ENCODE measurements around the gene LRRC71.

LRRC71 gene

DNA sequence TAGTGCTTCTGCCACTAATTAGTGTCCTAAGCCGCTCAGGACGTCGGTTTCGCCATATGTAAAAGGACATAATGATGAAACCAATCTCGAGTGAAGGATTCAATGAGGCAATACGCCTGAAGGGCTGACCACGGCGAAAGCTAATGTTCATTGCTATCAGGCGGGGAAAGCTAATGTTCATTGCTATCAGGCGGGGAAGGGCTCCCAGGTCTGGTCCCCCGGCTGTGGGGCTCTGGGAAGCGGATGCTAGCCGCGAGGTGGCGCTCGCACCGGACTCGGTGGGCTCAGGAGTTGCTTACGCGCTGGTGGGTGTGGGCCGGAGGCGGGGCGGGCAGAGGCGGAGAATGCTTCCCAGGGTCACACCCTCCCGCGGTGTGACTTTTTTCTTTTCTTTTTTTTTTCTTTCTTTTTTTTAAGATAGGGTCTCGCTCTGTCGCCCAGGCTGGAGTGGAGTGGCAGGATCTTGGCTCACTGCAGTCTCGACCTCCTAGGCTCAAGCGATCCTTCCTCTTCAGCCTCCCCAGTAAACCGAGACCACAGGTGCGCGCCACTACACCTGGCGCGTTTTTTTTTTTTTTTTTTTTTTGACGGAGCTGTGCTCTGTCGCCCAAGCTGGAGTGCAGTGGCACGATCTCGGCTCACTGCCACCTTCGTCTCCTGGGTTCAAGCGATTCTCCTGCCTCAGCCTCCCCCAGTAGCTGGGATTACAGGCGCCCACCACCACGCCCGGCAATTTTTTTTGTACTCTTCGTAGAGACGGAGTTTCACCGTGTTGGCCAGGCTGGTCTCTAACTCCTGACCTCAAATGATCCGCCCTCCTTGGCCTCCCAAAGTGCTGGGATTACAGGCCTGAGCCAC lies 28.0 kb upstream of the LRRC71 start:
- DNase-seq, result peak; percentile 86 to 88

DNA sequence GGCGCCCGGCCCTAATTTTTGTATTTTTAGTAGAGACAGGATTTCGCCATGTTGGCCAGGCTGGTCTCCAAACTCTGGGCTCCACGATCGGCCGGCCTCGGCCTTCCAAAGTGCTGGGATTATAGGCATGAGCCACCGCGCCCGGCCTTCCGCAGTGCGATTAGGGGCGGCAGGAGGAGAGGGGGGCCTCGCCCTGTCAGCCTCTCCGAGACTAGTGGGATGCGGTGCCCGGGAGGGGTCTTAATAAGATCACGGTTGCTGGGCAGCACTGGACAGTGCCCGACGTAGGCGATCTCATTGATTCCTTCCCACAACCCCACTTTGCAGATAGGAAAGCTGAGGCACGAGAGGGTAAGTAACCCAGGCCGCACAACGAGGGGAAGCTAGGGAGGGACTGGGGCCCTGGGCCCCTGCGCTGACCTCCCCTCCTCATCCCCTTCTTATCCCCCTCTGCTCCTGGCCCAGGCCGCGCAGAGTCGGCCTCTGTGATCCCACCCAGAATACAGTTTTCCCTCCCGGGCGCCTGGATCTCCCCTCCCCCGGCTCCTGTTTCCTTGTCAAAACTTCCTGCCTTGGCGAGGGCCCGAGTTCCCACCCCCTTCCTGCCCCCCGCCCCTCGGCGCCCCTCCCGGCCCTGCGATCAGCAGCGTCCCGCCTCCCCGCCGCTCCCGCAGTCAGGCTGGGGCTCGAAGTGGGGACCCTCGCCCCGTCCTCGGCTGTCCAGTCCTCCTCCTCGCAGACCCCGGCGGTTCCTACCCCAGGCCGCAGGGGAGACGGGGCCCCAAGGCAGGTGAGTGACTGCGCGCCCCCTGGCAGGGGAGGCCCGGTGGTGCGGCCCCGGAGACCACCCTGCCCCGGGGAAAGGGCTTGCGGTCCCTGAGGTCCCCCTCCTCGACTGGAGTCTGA lies 27.1 kb upstream of the LRRC71 start, which contains the start of gene PEAR1:
TSS of gene PEAR1 (plus strand) at position 671 of the 906 bp plus-strand sequence. CDS start 10,209 bp downstream, outside the sequence.
- DNase-seq, result no peak

DNA sequence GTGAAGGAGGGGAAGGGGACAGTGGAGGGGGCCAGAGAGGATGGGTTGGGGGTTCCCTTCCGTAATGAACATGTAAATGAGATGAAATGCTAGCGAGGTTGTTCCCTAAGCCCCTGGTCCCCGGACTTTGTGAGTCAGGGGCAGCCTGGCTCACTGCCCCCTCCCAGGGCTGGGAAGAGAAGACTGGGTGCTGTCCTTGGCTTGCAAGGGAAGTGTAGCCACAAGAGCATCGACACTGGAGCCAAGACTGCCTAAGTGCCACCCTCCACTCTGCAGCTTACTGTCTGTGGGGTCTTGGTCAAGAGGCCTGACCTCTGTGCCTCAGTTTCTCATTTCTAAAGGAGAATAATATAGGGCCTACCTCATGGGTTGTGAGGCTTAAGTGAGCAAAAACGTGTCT lies 26.4 kb upstream of the LRRC71 start:
- DNase-seq, result no peak

DNA sequence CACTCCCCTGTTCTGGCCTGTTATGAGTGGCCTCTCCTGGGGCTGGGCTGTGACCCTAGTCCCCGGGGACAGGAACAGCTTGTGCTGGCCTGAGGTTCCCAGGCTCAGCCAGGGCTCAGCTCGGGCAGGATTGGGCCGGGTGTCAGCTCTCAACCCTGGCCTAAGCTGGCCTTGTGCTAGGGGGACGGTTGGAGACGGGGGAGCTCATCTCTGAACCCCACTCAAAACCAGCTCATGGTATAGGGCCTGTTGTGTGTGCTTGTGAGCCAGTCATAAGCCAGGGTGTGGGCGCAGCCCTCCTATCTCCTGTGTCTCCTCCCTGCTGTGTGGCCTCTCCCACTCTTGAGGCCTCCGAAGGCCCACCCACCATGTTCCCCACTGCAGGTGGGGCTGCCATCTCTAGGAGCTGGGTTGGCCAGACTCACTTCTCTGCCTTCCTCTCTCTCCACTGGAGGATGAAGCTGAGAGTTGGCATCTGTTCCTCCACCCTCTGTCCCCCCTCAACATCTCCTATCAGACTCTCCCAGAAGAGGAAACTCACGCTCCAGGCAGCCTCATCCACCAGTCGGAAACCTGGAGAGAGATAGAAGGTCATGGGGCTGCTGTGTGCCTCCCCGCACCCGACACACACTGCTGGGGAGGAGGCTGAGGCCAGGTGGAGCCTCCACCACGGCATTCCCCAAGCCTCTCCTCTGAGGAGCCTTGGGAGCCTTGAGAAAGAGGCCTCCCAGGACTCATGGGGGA lies 25.5 kb upstream of the LRRC71 start:
- DNase-seq, result no peak

DNA sequence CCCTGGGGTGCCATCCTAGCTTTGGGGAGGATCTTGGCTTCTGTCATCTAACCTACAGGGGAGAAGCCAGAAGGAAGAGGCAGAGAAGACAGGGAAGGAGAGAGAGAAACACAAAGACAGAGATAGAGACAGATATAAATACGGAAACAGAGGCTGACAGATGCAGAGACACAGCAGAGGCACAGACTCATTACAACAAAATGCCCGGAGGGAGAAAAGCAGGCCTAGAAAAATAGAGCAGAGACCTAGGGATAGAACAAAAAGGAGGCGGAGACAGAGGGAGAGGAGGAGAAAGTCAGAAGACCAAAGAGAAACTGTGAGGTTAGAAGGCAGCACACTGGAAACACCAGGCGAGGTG lies 25.0 kb upstream of the LRRC71 start:
- DNase-seq, result no peak

DNA sequence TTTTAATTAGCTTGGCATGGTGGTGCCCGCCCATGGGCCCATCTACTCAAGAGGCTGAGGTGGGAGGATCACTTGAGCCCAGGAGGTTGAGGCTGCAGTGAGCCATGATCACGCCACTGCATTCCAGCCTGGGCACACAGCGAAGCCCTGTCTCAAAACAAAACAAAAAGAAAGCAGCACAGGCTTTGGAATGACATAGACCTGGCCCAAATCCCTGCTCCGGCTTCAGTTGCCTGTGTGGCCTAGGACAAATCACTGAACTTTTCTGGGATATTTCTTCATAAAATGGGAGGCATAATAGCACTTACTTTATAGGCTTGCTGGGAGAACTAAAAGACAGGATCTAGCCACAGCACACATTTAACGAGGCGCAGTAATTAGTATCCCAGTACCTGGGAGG lies 24.5 kb upstream of the LRRC71 start:
- no peak for DNase-seq

DNA sequence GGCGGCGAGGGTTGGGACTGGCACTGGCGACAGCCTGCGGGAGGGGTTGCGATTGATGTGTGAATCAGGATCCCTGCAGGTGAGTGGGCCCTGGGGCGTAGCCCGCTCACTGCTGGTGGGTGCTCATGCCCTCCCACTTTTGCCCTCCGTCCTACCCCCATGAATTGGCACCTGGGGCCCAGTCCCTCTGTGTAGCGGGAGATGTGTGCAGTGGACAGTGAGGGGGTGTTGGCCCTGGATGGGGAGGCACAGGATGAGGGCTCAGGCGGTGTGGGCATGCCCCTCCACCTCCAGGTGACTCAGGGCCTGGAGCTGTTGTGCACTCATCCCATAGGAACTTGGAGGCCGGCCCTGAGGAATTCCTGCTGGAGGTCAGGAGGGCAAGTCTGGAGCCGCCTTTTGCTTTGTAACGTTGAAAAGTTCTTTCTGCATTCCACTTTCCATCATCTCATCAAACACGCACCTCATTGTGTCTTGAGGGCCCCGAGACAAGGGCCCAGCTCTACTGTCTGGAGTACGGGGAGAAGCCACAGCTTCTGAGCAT lies 23.9 kb upstream of the LRRC71 start:
- no peak for DNase-seq

DNA sequence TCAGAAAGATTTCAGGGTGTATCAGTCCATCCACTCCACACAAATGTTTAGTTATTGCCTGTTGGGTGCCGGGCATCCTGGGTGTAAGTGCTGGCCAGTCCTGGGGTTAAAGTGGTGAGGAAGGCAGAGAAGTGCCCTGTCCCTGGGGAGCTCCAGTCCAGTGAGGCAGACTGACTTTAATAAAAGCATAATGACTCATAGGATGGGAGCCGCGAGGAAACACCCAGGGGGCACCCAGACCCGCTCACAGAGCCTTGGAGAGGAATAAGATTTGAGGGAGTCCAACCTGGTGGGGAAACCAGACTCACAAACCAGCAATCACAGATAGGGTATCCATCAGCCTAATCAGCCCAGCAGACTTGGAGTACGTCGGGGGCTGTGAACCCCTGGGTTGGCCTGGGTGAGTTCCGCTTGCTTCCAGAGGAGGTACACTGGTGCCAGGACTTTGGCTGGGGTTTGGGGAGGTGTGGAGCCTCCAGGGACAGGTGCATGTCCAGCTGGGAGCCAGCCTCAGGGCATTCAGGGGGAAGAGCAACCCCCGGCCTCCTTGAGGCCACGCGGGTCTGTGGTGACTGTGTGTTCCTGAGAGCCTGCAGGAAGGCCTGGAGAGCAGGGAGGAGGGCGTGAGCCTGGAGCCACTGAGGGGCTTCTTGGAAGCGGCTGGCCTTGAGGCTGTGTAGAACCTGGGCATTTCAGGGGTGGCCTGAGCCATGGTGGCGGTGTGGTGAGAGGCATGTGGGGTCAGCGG lies 23.2 kb upstream of the LRRC71 start:
- no peak for DNase-seq

DNA sequence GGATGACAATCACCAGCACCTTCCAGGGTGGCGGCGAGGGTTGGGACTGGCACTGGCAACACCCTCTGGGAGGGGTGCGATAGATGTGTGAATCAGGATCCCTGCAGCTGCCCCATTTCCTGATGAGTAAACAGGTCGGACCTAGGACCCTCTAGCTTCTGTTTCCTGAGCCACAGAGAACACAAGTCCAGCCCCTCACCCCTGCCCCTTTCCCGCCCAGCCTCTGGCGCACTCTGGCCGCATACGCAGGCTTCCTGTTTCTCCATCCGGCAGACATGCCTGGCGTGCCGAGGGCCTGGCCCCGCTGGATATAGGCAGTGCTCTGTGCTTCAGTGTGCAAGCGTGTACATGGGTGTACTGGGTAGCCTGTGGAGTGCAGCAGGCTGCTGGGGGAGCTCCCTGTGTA lies 22.3 kb upstream of the LRRC71 start:
- no peak for DNase-seq

DNA sequence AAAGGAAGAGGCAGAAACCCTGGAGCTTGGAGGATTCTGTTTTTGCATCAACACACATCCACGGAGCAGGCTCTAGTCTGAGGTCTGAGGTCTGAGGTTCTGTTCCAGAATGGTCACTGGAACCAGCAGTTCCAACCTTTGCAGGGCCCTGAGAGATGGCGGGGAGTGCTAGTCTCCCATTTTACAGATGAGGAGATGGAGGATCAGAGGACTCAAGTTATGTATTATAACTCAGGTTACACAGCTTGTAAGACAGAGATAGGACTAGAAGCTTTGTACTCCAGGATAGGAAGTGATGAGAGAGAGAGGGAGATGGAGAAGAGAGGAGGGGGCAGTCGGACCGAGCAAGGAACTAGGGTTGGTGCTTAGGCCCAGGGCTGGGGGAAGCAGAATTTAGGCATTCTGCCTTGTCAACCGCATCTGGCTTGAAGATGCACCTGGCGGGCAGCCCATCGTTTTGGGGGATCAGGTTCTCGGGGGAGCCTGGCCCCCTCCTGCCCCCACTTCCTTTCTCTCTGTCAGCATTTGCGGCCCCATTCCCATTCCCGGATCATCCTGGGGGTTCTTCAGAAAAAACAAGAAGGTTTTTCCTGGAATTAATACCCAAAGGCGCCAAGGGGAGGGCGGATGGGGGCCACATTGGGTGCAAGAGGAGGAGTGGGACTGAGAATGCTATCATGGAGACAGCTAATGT lies 21.3 kb upstream of the LRRC71 start:
- DNase-seq, result no peak

DNA sequence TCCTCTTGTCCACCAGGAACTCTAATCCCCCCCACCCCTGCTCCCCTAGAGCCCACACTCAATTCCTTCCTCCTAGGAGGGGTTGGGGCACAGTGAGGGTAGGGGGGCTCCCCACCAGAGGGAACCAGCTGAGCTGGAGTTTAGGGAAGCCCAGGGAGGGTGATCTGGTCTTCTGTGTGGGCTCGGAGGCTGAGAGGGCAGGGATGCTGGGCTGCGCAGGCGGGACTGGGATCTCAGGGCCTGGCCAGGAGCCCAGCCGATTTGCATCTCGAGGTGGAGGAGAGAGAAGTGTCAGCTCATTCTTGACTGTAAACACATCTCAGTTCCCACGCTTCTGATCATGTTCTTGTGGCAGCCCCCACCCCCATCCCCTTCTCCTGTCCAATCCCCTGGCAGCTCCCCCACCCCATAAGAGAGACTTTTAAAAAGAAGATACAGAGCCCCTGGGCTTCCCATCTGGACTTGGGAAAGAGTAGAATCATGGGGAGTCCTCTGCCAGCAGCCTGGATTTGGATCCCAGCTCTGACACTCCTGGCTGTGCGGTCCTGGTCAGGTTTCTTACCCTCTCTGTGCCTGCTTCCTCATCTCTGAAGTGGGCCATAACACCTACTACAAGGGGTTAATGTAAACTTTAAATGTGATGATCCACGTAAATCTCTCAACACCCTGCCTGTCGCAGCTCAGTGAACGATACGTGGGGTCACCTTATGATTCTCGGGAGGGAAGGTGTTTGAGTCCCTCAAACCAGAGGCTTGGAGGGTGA lies 20.3 kb upstream of the LRRC71 start:
- DNase-seq, result no peak

DNA sequence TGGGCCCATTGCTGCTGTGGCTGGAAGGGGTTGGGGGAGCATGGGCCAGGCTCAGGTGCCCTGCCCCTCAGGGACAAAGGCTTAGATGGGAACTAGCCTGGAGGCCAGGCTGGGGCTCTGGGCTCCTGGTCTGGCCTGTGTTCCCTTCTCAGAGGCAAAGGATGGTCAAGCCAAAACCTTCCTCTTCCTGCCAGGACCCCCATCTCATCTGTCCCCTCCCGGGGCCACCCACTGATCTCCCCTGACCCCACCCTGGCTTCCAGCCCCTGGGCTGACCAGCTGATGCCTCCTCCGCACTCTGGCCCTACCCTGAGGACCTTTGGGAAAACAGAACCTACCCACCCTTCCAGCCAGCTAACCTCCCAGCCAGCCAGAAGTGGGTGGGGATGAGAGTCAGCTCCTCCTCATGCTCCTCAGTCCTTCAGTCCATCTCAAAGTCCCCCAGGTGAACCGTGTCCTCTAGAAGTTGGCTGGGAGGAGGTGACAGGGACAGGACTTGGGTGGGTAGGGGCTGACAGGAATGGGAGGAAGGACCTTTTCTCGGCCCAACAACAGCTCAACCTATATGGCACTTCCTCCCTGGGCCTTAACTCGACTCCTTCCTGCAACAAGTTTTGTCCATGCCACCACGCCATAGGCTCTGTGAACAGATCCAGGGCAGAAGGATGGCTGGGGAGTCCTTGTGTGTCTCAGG lies 19.4 kb upstream of the LRRC71 start:
- DNase-seq, result no peak

DNA sequence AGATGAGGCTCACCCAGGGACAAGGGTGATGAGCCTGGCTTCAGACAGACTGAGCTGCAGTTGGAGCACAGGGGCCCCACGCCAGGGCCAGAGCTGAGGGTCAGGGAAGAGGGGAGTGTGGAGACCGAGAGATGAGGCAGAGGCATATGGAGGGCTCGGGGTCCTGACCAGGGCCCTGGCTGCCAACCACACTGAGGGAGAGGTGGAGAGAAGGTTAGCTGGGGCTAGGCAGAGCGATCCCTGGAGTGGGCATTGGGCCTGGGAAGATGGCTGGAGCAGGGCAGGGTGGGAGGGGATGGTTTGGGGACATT lies 18.9 kb upstream of the LRRC71 start:
- no peak for DNase-seq

DNA sequence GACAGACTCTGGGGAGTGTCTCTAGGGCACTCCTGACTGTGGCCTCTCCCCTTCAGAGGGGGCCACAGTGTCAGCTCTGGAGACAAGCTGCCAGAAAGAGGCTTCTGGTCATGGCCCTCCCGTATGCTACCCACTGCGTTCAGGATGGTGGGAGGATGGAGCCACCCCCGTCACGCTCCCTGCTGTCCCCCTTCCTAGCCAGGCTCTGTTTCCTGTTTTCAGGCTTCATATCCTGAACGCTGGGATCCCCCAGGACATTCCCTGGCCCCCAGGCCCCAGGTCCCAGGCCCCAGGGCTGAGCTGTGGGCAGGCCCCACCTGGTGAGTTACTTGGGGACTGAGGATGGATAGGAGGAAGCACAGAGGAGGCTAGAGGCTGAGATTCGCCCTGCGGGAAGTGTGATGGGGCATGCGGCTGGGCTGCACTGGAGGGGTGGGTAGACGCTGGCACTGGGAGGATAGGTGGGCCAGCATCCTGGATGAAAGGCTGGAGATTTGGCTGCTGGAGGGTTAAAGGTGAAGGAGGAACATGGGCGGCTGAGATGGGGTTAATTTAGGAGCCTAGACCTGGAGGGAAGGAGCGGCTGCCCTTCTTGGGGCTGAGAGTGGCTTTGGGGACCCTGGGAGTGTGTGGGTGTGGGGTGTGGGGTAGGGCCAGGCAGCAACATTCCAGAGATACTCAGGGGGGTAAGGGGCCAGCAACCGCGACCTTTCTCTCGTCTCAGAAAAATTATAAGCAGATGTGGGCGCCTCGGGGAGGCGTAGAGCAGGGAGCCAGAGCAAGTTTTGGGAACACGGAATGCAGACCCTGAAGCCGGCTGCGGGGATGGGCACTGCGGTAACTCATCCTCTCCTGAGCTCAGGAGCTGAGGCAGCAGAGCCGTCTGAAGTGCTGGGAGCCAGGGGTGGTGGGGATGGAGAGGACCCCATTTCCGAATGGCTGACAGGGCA lies 18.2 kb upstream of the LRRC71 start:
- DNase-seq, result no peak

DNA sequence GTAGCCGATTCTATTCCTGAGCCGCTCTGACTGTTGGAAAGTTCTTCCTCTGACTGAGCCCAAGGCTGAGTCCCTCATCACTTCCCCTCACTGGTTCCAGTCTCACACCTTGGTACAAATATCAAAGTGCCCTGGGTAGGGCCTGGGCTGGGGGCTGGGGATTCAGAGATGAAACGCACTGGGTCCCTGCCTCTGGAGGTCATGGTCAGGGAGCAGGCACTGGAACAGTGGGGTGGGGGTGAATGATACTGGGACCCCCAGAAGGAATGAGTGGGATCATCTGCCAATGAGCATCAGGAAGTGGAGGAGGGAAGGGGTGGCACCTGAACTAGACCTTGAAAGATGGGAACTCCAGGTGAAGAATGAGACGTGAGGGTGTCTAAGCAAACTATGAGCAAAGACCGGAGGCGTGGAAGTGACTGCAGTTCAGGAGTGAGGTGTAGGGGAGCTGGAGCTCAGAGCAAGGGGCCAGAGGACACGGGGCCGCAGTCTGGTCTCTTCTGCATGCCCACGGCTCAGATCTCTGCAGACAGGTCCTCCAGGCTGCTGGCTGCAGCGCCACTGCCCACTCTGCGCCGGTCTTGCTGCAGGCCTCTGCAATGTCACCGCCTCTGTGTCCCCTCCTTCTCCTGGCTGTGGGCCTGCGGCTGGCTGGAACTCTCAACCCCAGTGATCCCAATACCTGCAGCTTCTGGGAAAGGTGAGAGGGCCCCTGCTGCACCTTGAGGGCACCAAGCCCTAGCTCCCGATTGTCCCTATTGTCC lies 16.9 kb upstream of the LRRC71 start:
- no peak for DNase-seq

DNA sequence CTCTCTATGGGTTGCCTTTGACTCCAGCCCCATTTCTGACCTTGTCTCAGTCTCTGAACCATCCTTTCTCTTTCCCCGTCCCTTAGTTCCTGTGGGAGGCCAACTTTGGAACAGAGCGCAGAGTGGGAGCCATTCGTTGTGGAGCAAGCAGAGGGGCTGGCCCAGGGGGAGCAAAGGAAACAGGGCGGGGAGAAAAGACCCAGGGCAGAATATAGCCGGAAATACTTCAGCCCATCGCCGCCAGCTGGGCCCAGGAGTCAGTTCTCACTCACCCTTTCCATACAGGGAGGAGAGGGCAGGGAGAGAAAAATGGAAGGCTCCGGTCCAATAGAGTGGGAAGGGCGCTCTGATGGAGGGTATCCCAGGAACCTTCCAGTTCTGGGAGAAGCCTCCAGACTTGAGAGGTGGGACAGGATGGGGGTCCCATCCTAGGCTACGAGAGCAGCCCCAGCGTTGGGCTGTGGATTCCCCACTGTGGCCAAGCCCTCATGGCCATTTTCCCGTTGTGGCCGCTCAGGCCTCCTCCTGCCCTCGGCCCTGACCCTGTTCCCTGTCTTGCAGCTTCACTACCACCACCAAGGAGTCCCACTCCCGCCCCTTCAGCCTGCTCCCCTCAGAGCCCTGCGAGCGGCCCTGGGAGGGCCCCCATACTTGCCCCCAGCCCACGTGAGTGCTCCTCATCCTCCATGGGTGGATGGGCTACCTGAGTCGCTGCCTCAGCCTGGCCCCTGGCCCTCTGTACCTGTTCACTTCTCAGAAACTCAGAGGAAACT lies 16.1 kb upstream of the LRRC71 start:
- no peak for DNase-seq

DNA sequence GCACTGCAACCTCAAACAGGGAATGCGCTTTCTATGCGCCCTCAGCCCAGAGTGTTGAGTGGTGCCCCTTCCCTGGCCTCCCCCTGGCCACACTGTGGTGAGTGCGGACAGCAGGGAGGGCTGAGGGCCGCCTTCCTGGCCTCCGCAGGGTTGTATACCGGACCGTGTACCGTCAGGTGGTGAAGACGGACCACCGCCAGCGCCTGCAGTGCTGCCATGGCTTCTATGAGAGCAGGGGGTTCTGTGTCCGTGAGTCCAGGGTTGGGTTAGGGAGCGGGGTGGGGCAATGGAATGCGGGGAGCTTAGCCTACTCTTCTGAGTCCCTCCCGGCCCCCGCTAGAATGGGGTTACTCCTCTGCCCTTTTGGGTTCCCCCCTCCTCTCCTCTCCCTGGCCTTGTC lies 15.3 kb upstream of the LRRC71 start:
- DNase-seq, result no peak

DNA sequence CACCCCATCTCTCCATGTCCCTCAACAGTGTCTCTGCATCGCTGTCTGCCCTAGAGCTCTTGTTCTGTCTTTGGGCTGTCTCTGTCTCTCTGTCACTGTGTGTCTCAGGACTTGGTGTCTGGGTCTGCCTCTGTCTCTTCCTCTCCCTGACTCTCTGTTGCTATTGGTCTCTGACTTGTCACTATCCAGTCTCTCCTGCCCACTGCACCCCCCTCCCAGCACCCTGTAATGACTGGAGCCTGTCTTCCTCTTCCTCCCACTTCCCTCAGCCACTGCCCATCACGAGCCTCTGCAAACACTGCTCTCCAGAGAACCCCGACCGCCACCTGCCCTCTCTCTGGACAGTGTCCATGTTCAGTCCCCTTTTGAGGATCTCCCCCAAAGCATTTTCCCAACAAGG lies 14.8 kb upstream of the LRRC71 start:
- DNase-seq, result no peak

All from stimulated activated CD4-positive, alpha-beta T cell treated with anti-CD3 and anti-CD28 coated beads, Interleukin-4, amount 100 ng/mL, for 4 hours (primary cell).